ENCODE measurements around the gene MGST3.
"Not testable (repeated sequence)": the region's sequence is repeated elsewhere in the genome, so short reads cannot be mapped to it uniquely, and the experiment has no call there.

MGST3 gene

GRCh38 chr1:165698761-165699052, 67.7 kb downstream of the MGST3 start:
- DNase-seq (ENCODE audit: low spot score) = no peak

- DNase-seq (ENCODE audit: low spot score) = no peak
Measured at GRCh38 chr1:165699577-165699976, 68.5 kb downstream of the MGST3 start.

DNA sequence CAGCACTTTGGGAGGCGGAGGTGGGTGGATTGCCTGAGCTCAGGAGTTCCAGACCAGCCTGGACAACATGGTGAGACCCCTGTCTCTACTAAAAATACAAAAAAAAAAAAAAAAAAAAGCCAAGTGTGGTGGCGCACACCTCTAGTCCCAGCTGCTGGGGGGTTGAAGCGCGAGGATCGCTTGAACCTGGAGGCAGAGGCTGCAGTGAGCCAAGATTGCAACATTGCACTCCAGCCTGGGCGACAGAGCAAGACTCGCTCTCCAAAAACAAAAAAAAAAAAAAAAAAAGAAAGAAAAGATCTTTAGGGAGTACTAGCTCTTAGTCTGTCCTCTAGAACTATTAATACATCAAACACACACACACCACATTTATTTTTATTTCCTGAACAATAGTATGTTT, 70.9 kb downstream of the MGST3 start:
- not testable (repeated sequence) for DNase-seq (ENCODE audit: low spot score)

GRCh38 chr1:165703648-165704047, 72.6 kb downstream of the MGST3 start:
- DNase-seq (ENCODE audit: low spot score) = no peak
